ENCODE measurements around the gene COLEC11. TPM values are rescaled to one million over a fixed set of nuclear protein-coding genes. Genes with fewer than 3 reads are reported as not detected.
A peak's percentile ranks its signal among the peaks of the same experiment; 100 is the strongest.
"Not testable (repeated sequence)": the region's sequence is repeated elsewhere in the genome, so short reads cannot be mapped to it uniquely, and the experiment has no call there.

COLEC11 gene
- total RNA-seq (2014; rRNA removed; shearing (Covaris generic); ENCODE audit: low replicate concordance), result 2.1 TPM in 1 of 2 replicates, not detected in the other

- no peak for DNase-seq
- Histone ChIP-seq H3K4me3 (no peak within 1 kb of the TSS), H3K36me3 (peaks cover 3% of the 10 kb centered on the region; the same call in 1 of the 2 replicates), H3K27me3 (no peaks in the 10 kb centered on the region), H3K9me3 (no peaks in the 10 kb centered on the region)
Measured at GRCh38 chr2:3594493-3595281, at the start of gene COLEC11. Gene COLEC11 (plus strand): TSS chr2:3595112. CDS start chr2:3604341, 9,229 bp downstream.

GRCh38 chr2:3545788-3546478 lies 49.0 kb upstream of the COLEC11 start:
- H3K9me3 ChIP-seq, result no peaks in the 10 kb centered on the region
- DNase-seq, result no peak
- no peak overlapping the region for H3K4me3 ChIP-seq
- H3K36me3 ChIP-seq, result peaks cover 83% of the 10 kb centered on the region
- H3K27me3 ChIP-seq, result no peaks in the 10 kb centered on the region

- Histone ChIP-seq H3K9me3 (no peaks in the 10 kb centered on the region), H3K4me3 (no peak overlapping the region), H3K36me3 (peaks cover 83% of the 10 kb centered on the region), H3K27me3 (no peaks in the 10 kb centered on the region)
- no peak for DNase-seq
Measured at GRCh38 chr2:3547915-3548314, 47.0 kb upstream of the COLEC11 start.

GRCh38 chr2:3553946-3554345 lies 41.0 kb upstream of the COLEC11 start:
- H3K9me3 ChIP-seq, result no peaks in the 10 kb centered on the region
- H3K36me3 ChIP-seq, result peaks cover 74% of the 10 kb centered on the region
- H3K4me3 ChIP-seq, result no peak overlapping the region
- no peak for DNase-seq
- H3K27me3 ChIP-seq, result no peaks in the 10 kb centered on the region

- DNase-seq, result no peak
- Histone ChIP-seq H3K4me3 (peak overlapping the region; percentile 97), H3K36me3 (peaks cover 57% of the 10 kb centered on the region), H3K9me3 (no peaks in the 10 kb centered on the region), H3K27me3 (no peaks in the 10 kb centered on the region)
Measured at GRCh38 chr2:3557639-3558204, 37.2 kb upstream of the COLEC11 start.

- no peaks in the 10 kb centered on the region for H3K27me3 ChIP-seq
- peaks cover 54% of the 10 kb centered on the region for H3K36me3 ChIP-seq
- DNase-seq, result peak; percentile 98
- H3K4me3 ChIP-seq, result peak within 1 kb of the TSS; percentile 97
- no peaks in the 10 kb centered on the region for H3K9me3 ChIP-seq
Measured at GRCh38 chr2:3558205-3559014, 36.5 kb upstream of the COLEC11 start, which contains the start of gene RNASEH1. Gene RNASEH1 (minus strand): TSS chr2:3558333. CDS start chr2:3558260, 73 bp downstream.

- Histone ChIP-seq H3K27me3 (no peaks in the 10 kb centered on the region), H3K36me3 (peaks cover 10% of the 10 kb centered on the region), H3K9me3 (no peaks in the 10 kb centered on the region), H3K4me3 (no peak overlapping the region)
- no peak for DNase-seq
Measured at GRCh38 chr2:3563521-3563976, 31.4 kb upstream of the COLEC11 start.

- Histone ChIP-seq H3K9me3 (no peaks in the 10 kb centered on the region), H3K4me3 (no peak overlapping the region), H3K36me3 (peaks cover 6% of the 10 kb centered on the region), H3K27me3 (no peaks in the 10 kb centered on the region)
- DNase-seq, result no peak
Measured at GRCh38 chr2:3565117-3565516, 29.8 kb upstream of the COLEC11 start.

GRCh38 chr2:3566806-3567205 lies 28.1 kb upstream of the COLEC11 start:
- no peak for DNase-seq
- no peaks in the 10 kb centered on the region for H3K9me3 ChIP-seq
- no peaks in the 10 kb centered on the region for H3K27me3 ChIP-seq

GRCh38 chr2:3569656-3570055 lies 25.3 kb upstream of the COLEC11 start:
- H3K4me3 ChIP-seq, H3K9me3 ChIP-seq, H3K27me3 ChIP-seq, H3K36me3 ChIP-seq, DNase-seq: not testable (repeated sequence)

More at GRCh38 chr2:3566806-3567205, 28.1 kb upstream of the COLEC11 start:
- H3K36me3 ChIP-seq, result no peaks in the 10 kb centered on the region
- H3K4me3 ChIP-seq, result no peak overlapping the region

GRCh38 chr2:3571284-3571683 lies 23.6 kb upstream of the COLEC11 start:
- Histone ChIP-seq H3K27me3 (no peaks in the 10 kb centered on the region), H3K36me3 (peaks cover 9% of the 10 kb centered on the region), H3K4me3 (no peak overlapping the region), H3K9me3 (no peaks in the 10 kb centered on the region)
- no peak for DNase-seq

GRCh38 chr2:3572620-3573019 lies 22.3 kb upstream of the COLEC11 start:
- no peak for DNase-seq
- peaks cover 22% of the 10 kb centered on the region for H3K36me3 ChIP-seq
- H3K4me3 ChIP-seq, result no peak overlapping the region
- H3K27me3 ChIP-seq, result no peaks in the 10 kb centered on the region
- H3K9me3 ChIP-seq, result no peaks in the 10 kb centered on the region

GRCh38 chr2:3574155-3574554 lies 20.8 kb upstream of the COLEC11 start:
- H3K36me3 ChIP-seq, result peaks cover 37% of the 10 kb centered on the region
- no peaks in the 10 kb centered on the region for H3K9me3 ChIP-seq
- no peaks in the 10 kb centered on the region for H3K27me3 ChIP-seq
- H3K4me3 ChIP-seq, result peak overlapping the region; percentile 93
- no peak for DNase-seq

- H3K36me3 ChIP-seq, result peaks cover 53% of the 10 kb centered on the region
- H3K27me3 ChIP-seq, result no peaks in the 10 kb centered on the region
- H3K4me3 ChIP-seq, result peak overlapping the region; percentile 93
- DNase-seq, result no peak
- no peaks in the 10 kb centered on the region for H3K9me3 ChIP-seq
Measured at GRCh38 chr2:3575534-3576262, 19.2 kb upstream of the COLEC11 start.

- DNase-seq, H3K9me3 ChIP-seq, H3K27me3 ChIP-seq: not testable (repeated sequence)
- peaks cover 58% of the 10 kb centered on the region for H3K36me3 ChIP-seq
- H3K4me3 ChIP-seq, result peak overlapping the region; percentile 93
Measured at GRCh38 chr2:3576263-3576630, 18.7 kb upstream of the COLEC11 start.

- no peak for DNase-seq
- Histone ChIP-seq H3K4me3 (peak overlapping the region; percentile 93; the same call in 1 of the 2 replicates), H3K27me3 (no peaks in the 10 kb centered on the region), H3K9me3 (no peaks in the 10 kb centered on the region), H3K36me3 (peaks cover 82% of the 10 kb centered on the region)
Measured at GRCh38 chr2:3578987-3579386, 15.9 kb upstream of the COLEC11 start.

Measured in MG63 (cell line).